HEK293T (cell line): ENCODE data around the gene KIF26B.

Source experiments
- CTCF ChIA-PET: fragments of 350-600 bp; formaldehyde crosslinking; extraction: SDS; loops from one replicate; lab custom pipeline; 2021; ENCODE audit warnings: antibody characterized with exemption, inconsistent platforms; lab: Yijun Ruan, JAX
- POLR2A ChIA-PET: fragments of 350-600 bp; formaldehyde crosslinking; extraction: SDS; loops from one replicate; lab custom pipeline; 2020; ENCODE audit warnings: antibody characterized with exemption, inconsistent platforms; lab: Yijun Ruan, JAX
- DNase-seq: peaks from one replicate; pipeline ENCODE4 v3.0.0; 2012; ENCODE audit warnings: mixed read lengths; ENCODE audit errors: extremely low spot score
- ARNT ChIP-seq: fragments of 450-650 bp; IDR thresholded peaks from 2 replicates; pipeline ENCODE4 v1.6.1; 2017; ENCODE audit warnings: mild to moderate bottlenecking
- BHLHE40 ChIP-seq: fragments of 450-650 bp; IDR thresholded peaks from 2 replicates; pipeline ENCODE4 v1.6.1; 2016; ENCODE audit warnings: mild to moderate bottlenecking, moderate library complexity, borderline replicate concordance
- CTBP1 ChIP-seq: fragments of 450-650 bp; IDR thresholded peaks from 2 replicates; pipeline ENCODE4 v1.6.1; 2016; ENCODE audit warnings: borderline replicate concordance
- ELF4 ChIP-seq: fragments of 450-650 bp; IDR thresholded peaks from 2 replicates; pipeline ENCODE4 v1.6.1; 2017; ENCODE audit warnings: antibody characterized with exemption
- FOXA1 ChIP-seq: fragments of 450-650 bp; IDR thresholded peaks from 2 replicates; pipeline ENCODE4 v1.6.1; 2016; ENCODE audit warnings: mild to moderate bottlenecking
- FOXK2 ChIP-seq: fragments of 450-650 bp; IDR thresholded peaks from 2 replicates; pipeline ENCODE4 v1.6.1; 2016; ENCODE audit warnings: mild to moderate bottlenecking
- FOXM1 ChIP-seq: fragments of 450-650 bp; IDR thresholded peaks from 2 replicates; pipeline ENCODE4 v1.6.1; 2017; ENCODE audit warnings: mild to moderate bottlenecking, borderline replicate concordance
- HDGF ChIP-seq: fragments of 450-650 bp; IDR thresholded peaks from 2 replicates; pipeline ENCODE4 v1.6.1; 2017; ENCODE audit warnings: antibody characterized with exemption, borderline replicate concordance
- L3MBTL2 ChIP-seq: fragments of 450-650 bp; conservative IDR thresholded peaks from 2 replicates; pipeline ENCODE4 v1.6.1; 2016; ENCODE audit warnings: mild to moderate bottlenecking
- LEF1 ChIP-seq: fragments of 450-650 bp; IDR thresholded peaks from 2 replicates; pipeline ENCODE4 v1.6.1; 2017; ENCODE audit warnings: mild to moderate bottlenecking, borderline replicate concordance
- NFRKB ChIP-seq: fragments of 450-650 bp; IDR thresholded peaks from 2 replicates; pipeline ENCODE4 v1.6.1; 2016; ENCODE audit warnings: mild to moderate bottlenecking, moderate library complexity
- PKNOX1 ChIP-seq: fragments of 450-650 bp; IDR thresholded peaks from 2 replicates; pipeline ENCODE4 v1.6.1; 2016
- SP1 ChIP-seq: fragments of 450-650 bp; IDR thresholded peaks from 2 replicates; pipeline ENCODE4 v1.6.1; 2017
- SUZ12 ChIP-seq: fragments of 450-650 bp; IDR thresholded peaks from 2 replicates; pipeline ENCODE4 v1.6.1; 2016; ENCODE audit warnings: mild to moderate bottlenecking
- TARDBP ChIP-seq: fragments of 450-650 bp; IDR thresholded peaks from 2 replicates; pipeline ENCODE4 v1.6.1; 2016

The KIF26B gene

GRCh38 chr1:245169376-245169775 lies 14.6 kb downstream of the KIF26B start:
- POLR2A ChIA-PET: no interaction called here
- TF ChIP-seq PKNOX1: no peak
- no peak for TF ChIP-seq FOXK2
- CTCF ChIA-PET: no interaction called here
- DNase-seq: no peak

- DNase-seq: no peak
- ChIA-PET POLR2A (no interaction called here), CTCF (no interaction called here)
- no peak for TF ChIP-seq FOXA1
- no peak for TF ChIP-seq TARDBP
- TF ChIP-seq PKNOX1: no peak
- no peak for TF ChIP-seq CTBP1
- TF ChIP-seq ARNT: no peak
- no peak for TF ChIP-seq L3MBTL2
Observed at GRCh38 chr1:245172026-245172425, 17.2 kb downstream of the KIF26B start.

GRCh38 chr1:245172829-245173228 lies 18.0 kb downstream of the KIF26B start:
- ChIA-PET POLR2A (no interaction called here), CTCF (no interaction called here)
- no peak for TF ChIP-seq PKNOX1
- TF ChIP-seq FOXK2: no peak
- TF ChIP-seq BHLHE40: no peak
- DNase-seq: no peak

- CTCF ChIA-PET: no interaction called here
- TF ChIP-seq FOXA1 (peak; percentile 71; the same call in 1 of the 2 replicates), PKNOX1 (peak; percentile 90), SP1 (no peak), LEF1 (no peak)
- POLR2A ChIA-PET: no interaction called here
- peak; percentile 19 for DNase-seq
Observed at GRCh38 chr1:245173446-245174211, 18.8 kb downstream of the KIF26B start.

- TF ChIP-seq LEF1 (no peak), HDGF (no peak), PKNOX1 (no peak), SUZ12 (no peak), ELF4 (no peak), NFRKB (no peak), CTBP1 (no peak), L3MBTL2 (no peak), SP1 (no peak), BHLHE40 (no peak)
- DNase-seq: no peak
- ChIA-PET POLR2A (no interaction called here), CTCF (no interaction called here)
Observed at GRCh38 chr1:245177071-245177900, 22.5 kb downstream of the KIF26B start.

- ChIA-PET CTCF (no interaction called here), POLR2A (no interaction called here)
- TF ChIP-seq L3MBTL2: no peak
- no peak for TF ChIP-seq NFRKB
- TF ChIP-seq HDGF: no peak
- TF ChIP-seq TARDBP: no peak
- TF ChIP-seq FOXK2: no peak
- TF ChIP-seq SUZ12: no peak
- no peak for TF ChIP-seq ELF4
- TF ChIP-seq FOXA1: no peak
- TF ChIP-seq FOXM1: no peak
- DNase-seq: no peak
Observed at GRCh38 chr1:245179706-245180105, 24.9 kb downstream of the KIF26B start.
